GM23338 (cell line): ENCODE data around the gene OXGR1.

Experiments used
- CREB1 ChIP-seq: fragments of 250-450 bp; sonication (Bioruptor Pico); IDR thresholded peaks from 2 replicates; pipeline ENCODE4 v1.5.0; 2020; ENCODE audit warnings: low read depth, mild to moderate bottlenecking, moderate library complexity
- CTCF ChIP-seq, 2 experiments: fragments of 200-600 bp in 1 of 2; sonication (generic) in 1 of 2; conservative IDR thresholded peaks; 2 replicates each; pipeline versions ENCODE4 v1.5.1 to v1.6.1; 2016 to 2017; ENCODE audit warnings: antibody characterized with exemption in 2 of 2, low read depth in 2 of 2, mild to moderate bottlenecking in 2 of 2, moderate library complexity in 1 of 2
- EZH2 ChIP-seq: fragments of 200-600 bp; sonication (generic); IDR thresholded peaks from one replicate; pipeline ENCODE4 v1.8.0; 2017; ENCODE audit warnings: antibody characterized with exemption, mild to moderate bottlenecking, low read depth; ENCODE audit not compliant: unreplicated experiment
- EZH2phosphoT487 ChIP-seq: fragments of 200-600 bp; sonication (generic); IDR thresholded peaks from one replicate; pipeline ENCODE4 v1.8.1; 2018; ENCODE audit warnings: antibody characterized with exemption; ENCODE audit not compliant: unreplicated experiment
- POLR2AphosphoS5 ChIP-seq: IDR thresholded peaks from 2 replicates; pipeline ENCODE4 v1.6.1; 2016; ENCODE audit warnings: antibody characterized with exemption, low read depth
- ZNF114 ChIP-seq: fragments of 250-450 bp; sonication (Bioruptor Pico); IDR thresholded peaks from 2 replicates; pipeline ENCODE4 v1.5.0; 2020; ENCODE audit warnings: mild to moderate bottlenecking, moderate library complexity
- ZNF462 ChIP-seq: fragments of 250-450 bp; sonication (Bioruptor Pico); IDR thresholded peaks from 2 replicates; pipeline ENCODE4 v1.5.0; 2020; ENCODE audit warnings: mild to moderate bottlenecking, moderate library complexity
- TF ChIP-seq, protein P1 (sequence below): IDR thresholded peaks from one replicate; pipeline ENCODE4 v1.6.1; 2018; ENCODE audit warnings: antibody characterized with exemption; ENCODE audit not compliant: unreplicated experiment

DNA sequence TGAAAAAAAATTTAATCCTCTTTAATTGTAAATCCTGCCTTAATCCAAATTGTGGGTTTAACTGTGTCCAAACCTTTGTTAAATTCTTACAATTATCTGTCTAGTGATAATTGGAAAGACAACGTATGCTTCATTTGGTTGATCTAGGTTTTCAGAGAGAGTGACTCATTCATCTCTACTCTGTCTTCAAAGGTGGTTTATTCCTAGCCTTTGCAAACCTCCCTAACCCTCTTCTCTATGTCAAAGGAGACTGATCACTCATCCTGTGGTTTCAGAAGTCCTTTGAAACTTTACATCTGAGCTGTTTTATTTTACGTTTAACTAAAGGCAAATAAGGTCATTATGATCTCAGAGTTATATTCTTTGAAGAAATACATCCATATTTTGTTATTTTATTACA is 8.8 kb upstream of the OXGR1 start:
- TF ChIP-seq CTCF (conservative IDR thresholded peaks at IDR 0.05; ENCODE audit: low read depth in 2 of 2) (no peak), CREB1 (no peak), EZH2phosphoT487 (no peak), EZH2 (no peak), ZNF114 (CRISPR knock-in tag) (no peak), POLR2AphosphoS5 (no peak), ZNF462 (CRISPR knock-in tag) (no peak)
- TF ChIP-seq, protein P1, sequence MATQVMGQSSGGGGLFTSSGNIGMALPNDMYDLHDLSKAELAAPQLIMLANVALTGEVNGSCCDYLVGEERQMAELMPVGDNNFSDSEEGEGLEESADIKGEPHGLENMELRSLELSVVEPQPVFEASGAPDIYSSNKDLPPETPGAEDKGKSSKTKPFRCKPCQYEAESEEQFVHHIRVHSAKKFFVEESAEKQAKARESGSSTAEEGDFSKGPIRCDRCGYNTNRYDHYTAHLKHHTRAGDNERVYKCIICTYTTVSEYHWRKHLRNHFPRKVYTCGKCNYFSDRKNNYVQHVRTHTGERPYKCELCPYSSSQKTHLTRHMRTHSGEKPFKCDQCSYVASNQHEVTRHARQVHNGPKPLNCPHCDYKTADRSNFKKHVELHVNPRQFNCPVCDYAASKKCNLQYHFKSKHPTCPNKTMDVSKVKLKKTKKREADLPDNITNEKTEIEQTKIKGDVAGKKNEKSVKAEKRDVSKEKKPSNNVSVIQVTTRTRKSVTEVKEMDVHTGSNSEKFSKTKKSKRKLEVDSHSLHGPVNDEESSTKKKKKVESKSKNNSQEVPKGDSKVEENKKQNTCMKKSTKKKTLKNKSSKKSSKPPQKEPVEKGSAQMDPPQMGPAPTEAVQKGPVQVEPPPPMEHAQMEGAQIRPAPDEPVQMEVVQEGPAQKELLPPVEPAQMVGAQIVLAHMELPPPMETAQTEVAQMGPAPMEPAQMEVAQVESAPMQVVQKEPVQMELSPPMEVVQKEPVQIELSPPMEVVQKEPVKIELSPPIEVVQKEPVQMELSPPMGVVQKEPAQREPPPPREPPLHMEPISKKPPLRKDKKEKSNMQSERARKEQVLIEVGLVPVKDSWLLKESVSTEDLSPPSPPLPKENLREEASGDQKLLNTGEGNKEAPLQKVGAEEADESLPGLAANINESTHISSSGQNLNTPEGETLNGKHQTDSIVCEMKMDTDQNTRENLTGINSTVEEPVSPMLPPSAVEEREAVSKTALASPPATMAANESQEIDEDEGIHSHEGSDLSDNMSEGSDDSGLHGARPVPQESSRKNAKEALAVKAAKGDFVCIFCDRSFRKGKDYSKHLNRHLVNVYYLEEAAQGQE = no peak
